Esophagus squamous epithelium (tissue), 4 donors: ENCODE measurements around the gene C2orf42.

Source experiments
- POLR2A ChIP-seq, 4 donors: fragments of 450-650 bp; IDR thresholded peaks; one replicate each; pipeline ENCODE4 v1.6.1; 2017; ENCODE audit warnings: antibody characterized with exemption in 4 of 4, mild to moderate bottlenecking in 4 of 4, moderate library complexity in 3 of 4
- TF ChIP-seq, protein P1 (sequence below), 6 experiments: fragments of 450-650 bp in 4 of 6; fragments of 200-600 bp in 2 of 6; sonication (generic) in 2 of 6; IDR thresholded peaks; one replicate each; pipeline ENCODE4 v1.5.1; 2016 to 2019; ENCODE audit warnings: antibody characterized with exemption in 6 of 6, mild to moderate bottlenecking in 4 of 6, moderate library complexity in 4 of 6

DNA sequence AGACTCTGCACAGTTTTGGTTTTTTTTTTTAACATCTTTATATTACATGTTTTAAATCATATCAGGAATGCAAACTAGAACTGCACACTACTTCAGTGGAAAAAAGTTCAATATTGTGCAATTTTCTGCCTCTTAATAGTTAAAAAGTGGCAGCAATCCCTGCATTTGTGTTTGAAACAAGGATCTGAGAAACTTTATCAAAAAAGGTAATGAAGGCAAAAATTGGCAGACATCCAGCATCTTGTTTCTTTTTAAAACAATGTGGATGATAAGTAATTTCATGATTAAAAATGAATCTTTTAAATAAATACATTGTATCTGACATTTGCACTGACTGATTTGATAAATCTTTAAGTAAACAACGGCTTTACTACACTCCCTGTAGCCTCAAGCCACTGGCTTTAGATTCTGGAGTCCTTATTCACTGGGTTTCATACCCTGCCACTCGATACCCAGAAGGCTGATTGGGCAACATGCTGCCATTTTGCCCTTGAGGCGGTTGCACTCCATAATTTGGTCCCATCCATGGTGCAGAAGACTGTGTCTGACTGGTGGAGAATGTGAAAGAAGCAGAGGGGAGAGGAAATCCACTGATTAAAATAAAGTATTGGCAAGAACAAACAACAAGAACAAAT, 21.6 kb upstream of the C2orf42 start:
- TF ChIP-seq, protein P1, sequence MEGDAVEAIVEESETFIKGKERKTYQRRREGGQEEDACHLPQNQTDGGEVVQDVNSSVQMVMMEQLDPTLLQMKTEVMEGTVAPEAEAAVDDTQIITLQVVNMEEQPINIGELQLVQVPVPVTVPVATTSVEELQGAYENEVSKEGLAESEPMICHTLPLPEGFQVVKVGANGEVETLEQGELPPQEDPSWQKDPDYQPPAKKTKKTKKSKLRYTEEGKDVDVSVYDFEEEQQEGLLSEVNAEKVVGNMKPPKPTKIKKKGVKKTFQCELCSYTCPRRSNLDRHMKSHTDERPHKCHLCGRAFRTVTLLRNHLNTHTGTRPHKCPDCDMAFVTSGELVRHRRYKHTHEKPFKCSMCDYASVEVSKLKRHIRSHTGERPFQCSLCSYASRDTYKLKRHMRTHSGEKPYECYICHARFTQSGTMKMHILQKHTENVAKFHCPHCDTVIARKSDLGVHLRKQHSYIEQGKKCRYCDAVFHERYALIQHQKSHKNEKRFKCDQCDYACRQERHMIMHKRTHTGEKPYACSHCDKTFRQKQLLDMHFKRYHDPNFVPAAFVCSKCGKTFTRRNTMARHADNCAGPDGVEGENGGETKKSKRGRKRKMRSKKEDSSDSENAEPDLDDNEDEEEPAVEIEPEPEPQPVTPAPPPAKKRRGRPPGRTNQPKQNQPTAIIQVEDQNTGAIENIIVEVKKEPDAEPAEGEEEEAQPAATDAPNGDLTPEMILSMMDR (IDR thresholded peaks at IDR 0.05), result no peak
- TF ChIP-seq POLR2A (IDR thresholded peaks at IDR 0.05), result no peak
